HG03108 (cell line): ENCODE data around the gene LSM5.

Source experiments
- ATAC-seq: cut with Tn5 transposase; IDR thresholded peaks from one replicate; pipeline ENCODE4 v1.9.1; 2021; ENCODE audit warnings: moderate library complexity; ENCODE audit not compliant: unreplicated experiment

LSM5 gene

GRCh38 chr7:32462977-32463376 is 27.2 kb downstream of the LSM5 start:
- no peak for ATAC-seq

- no peak for ATAC-seq
Observed at GRCh38 chr7:32462451-32462850, 27.7 kb downstream of the LSM5 start.

- no peak for ATAC-seq
Observed at GRCh38 chr7:32461484-32461883, 28.7 kb downstream of the LSM5 start.

- ATAC-seq, result no peak
Observed at GRCh38 chr7:32459788-32460187, 30.4 kb downstream of the LSM5 start.

- no peak for ATAC-seq
Observed at GRCh38 chr7:32458025-32458424, 32.2 kb downstream of the LSM5 start.

GRCh38 chr7:32453341-32454011 is 36.7 kb downstream of the LSM5 start:
- ATAC-seq, result no peak

GRCh38 chr7:32447218-32447617 is 43.0 kb downstream of the LSM5 start:
- no peak for ATAC-seq

GRCh38 chr7:32436146-32436928 is 53.8 kb downstream of the LSM5 start:
- no peak for ATAC-seq
